ENCODE data around the gene NFYA. TPM values are rescaled to one million over a fixed set of nuclear protein-coding genes. Genes with fewer than 3 reads are reported as not detected.

Gene NFYA
- total RNA-seq, 6 donors from 2014 or later: 18.5 to 33.0 (median 21.6) TPM

DNA sequence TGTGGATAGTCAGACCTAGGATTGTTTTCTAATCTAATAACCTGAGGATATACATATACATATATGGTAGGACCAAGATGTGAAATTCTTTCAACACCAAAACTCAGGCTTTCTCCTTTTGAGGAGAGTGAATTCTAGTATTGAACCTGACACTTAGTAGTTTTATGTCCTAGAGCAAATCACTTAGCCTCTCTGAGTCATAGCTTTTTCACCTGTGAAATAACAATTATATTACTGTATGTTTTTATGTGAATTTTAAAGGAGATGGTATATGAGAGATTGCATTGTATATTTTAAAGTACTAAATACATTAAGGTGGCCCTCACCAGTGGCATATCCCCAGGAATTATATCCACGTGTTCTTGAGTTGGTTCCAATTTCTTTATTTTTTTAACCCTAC, 46.7 kb downstream of the NFYA start:
- Histone ChIP-seq H3K27me3 (no peaks in the 10 kb centered on the region), H3K4me3 (no peak overlapping the region), H3K36me3 (peaks cover 0 to 11% (median 2%) of the 10 kb centered on the region in 4 donors), H3K9me3 (no peaks in the 10 kb centered on the region), H3K4me1 (peaks cover 0 to 7% (median 0%) of the 10 kb centered on the region in 4 donors), H3K27ac (no peak overlapping the region)
- ATAC-seq (ENCODE audit: low FRiP score in 2 of 2) (no peak), DNase-seq (no peak)
- TF ChIP-seq, protein P1, sequence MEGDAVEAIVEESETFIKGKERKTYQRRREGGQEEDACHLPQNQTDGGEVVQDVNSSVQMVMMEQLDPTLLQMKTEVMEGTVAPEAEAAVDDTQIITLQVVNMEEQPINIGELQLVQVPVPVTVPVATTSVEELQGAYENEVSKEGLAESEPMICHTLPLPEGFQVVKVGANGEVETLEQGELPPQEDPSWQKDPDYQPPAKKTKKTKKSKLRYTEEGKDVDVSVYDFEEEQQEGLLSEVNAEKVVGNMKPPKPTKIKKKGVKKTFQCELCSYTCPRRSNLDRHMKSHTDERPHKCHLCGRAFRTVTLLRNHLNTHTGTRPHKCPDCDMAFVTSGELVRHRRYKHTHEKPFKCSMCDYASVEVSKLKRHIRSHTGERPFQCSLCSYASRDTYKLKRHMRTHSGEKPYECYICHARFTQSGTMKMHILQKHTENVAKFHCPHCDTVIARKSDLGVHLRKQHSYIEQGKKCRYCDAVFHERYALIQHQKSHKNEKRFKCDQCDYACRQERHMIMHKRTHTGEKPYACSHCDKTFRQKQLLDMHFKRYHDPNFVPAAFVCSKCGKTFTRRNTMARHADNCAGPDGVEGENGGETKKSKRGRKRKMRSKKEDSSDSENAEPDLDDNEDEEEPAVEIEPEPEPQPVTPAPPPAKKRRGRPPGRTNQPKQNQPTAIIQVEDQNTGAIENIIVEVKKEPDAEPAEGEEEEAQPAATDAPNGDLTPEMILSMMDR (IDR thresholded peaks at IDR 0.05): no peak
- TF ChIP-seq EP300 (IDR thresholded peaks at IDR 0.05) (no peak), POLR2AphosphoS5 (IDR thresholded peaks at IDR 0.05) (no peak), POLR2A (IDR thresholded peaks at IDR 0.05) (no peak)
- WGBS, 2 donors: 66% methylated on average over 1 of the region's 1 CpG

DNA sequence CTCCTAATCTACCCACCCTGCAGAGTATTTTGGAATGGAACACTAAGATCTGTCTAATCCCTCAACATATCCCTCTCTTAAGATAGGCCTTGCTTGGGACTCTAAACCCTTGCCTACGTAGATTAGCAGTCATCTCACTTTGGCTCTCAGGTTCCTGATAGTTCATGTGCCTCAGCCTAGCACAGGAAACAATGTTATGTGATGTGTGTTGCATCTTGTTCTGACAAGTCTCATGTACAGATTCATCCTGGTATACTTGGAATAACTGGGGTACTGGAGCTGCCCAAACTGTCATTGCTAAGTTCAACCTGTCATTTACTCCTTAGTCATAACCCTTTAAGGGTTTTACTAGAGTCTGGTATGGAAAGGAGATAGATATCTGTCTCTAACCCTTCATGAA, 47.3 kb downstream of the NFYA start:
- no peaks in the 10 kb centered on the region for H3K27me3 ChIP-seq
- H3K36me3 ChIP-seq: peaks cover 0 to 11% (median 2%) of the 10 kb centered on the region in 4 donors
- WGBS, 2 donors: 100% methylated on average over 1 of the region's 1 CpG
- no peak overlapping the region for H3K27ac ChIP-seq
- H3K9me3 ChIP-seq: no peaks in the 10 kb centered on the region
- peaks cover 0 to 7% (median 0%) of the 10 kb centered on the region in 4 donors for H3K4me1 ChIP-seq
- no peak for DNase-seq
- ATAC-seq (ENCODE audit: low FRiP score in 2 of 2): no peak
- no peak for TF ChIP-seq POLR2AphosphoS5 (IDR thresholded peaks at IDR 0.05)
- TF ChIP-seq EP300 (IDR thresholded peaks at IDR 0.05): no peak
- TF ChIP-seq, protein P1 (IDR thresholded peaks at IDR 0.05): no peak
- no peak for TF ChIP-seq POLR2A (IDR thresholded peaks at IDR 0.05)
- no peak overlapping the region for H3K4me3 ChIP-seq

DNA sequence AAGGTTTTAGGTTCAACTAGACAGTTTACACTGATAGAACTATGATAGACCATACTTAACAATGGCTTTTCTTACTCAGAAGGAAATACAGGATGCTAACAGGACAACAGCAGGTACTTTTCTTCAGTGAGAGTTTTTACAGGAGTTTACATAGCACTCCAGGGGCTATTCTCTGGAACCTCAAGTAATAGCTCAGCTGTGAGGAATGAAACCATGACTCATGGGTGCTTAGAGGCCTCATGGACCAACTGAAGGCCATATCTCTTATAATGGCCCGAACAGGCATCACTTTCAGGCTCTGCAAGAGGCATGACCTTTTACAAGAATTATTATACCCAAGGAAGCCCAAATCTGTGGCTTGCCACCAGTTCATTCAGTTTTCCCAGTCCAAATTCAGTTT, 49.6 kb downstream of the NFYA start:
- ATAC-seq (ENCODE audit: low FRiP score in 2 of 2): peak in 1 of 2 donors; percentile 70
- no peaks in the 10 kb centered on the region for H3K27me3 ChIP-seq
- no peaks in the 10 kb centered on the region for H3K9me3 ChIP-seq
- DNase-seq: peak in 1 of 2 donors; percentile 26
- TF ChIP-seq, protein P1 (IDR thresholded peaks at IDR 0.05): no peak
- TF ChIP-seq POLR2AphosphoS5 (IDR thresholded peaks at IDR 0.05) (no peak), POLR2A (IDR thresholded peaks at IDR 0.05) (no peak), EP300 (IDR thresholded peaks at IDR 0.05) (no peak)
- peaks cover 0 to 7% (median 0%) of the 10 kb centered on the region in 4 donors for H3K4me1 ChIP-seq
- peaks cover 0 to 11% (median 2%) of the 10 kb centered on the region in 4 donors for H3K36me3 ChIP-seq
- 65 to 75% methylated on average over 1 of the region's 1 CpG for WGBS, 2 donors
- no peak overlapping the region for H3K27ac ChIP-seq
- H3K4me3 ChIP-seq: no peak overlapping the region

GRCh38 chr6:41122918-41123317, 50.1 kb downstream of the NFYA start:
- Histone ChIP-seq H3K9me3 (no peaks in the 10 kb centered on the region), H3K4me3 (no peak overlapping the region), H3K36me3 (peaks cover 0 to 11% (median 2%) of the 10 kb centered on the region in 4 donors), H3K27ac (no peak overlapping the region), H3K4me1 (peaks cover 0 to 7% (median 0%) of the 10 kb centered on the region in 4 donors), H3K27me3 (no peaks in the 10 kb centered on the region)
- no peak for ATAC-seq (ENCODE audit: low FRiP score in 2 of 2)
- TF ChIP-seq POLR2A (IDR thresholded peaks at IDR 0.05): no peak
- DNase-seq: peak in 1 of 2 donors; percentile 36
- 86 to 92% methylated on average over 1 of the region's 1 CpG for WGBS, 2 donors

DNA sequence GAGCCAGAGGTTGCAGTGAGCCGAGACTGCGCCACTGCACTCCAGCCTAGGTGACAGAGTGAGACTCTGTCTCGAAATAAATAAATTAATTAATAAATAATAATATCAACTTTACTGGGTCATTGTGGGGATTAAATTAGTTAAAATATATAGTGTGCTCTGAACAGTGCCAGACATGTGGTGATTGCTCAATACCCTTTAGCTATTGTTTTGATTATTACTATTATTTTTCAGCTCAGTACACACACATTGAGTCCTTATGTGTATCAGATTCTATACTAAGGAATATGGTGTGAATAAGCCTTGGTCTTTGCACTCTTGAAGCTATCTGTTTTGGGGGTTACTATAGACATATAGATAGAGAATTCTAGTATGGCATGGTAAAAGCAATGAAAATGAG, 52.5 kb downstream of the NFYA start:
- no peak for TF ChIP-seq POLR2A (IDR thresholded peaks at IDR 0.05)
- TF ChIP-seq POLR2AphosphoS5 (IDR thresholded peaks at IDR 0.05): no peak
- TF ChIP-seq, protein P1 (IDR thresholded peaks at IDR 0.05): no peak
- TF ChIP-seq EP300 (IDR thresholded peaks at IDR 0.05): no peak
- Histone ChIP-seq H3K27me3 (no peaks in the 10 kb centered on the region), H3K4me3 (no peak overlapping the region), H3K9me3 (no peaks in the 10 kb centered on the region), H3K36me3 (peaks cover 0 to 11% (median 0%) of the 10 kb centered on the region in 4 donors), H3K4me1 (peaks cover 0 to 7% (median 0%) of the 10 kb centered on the region in 4 donors), H3K27ac (no peak overlapping the region)
- DNase-seq (no peak), ATAC-seq (ENCODE audit: low FRiP score in 2 of 2) (no peak)
- WGBS, 2 donors: 96 to 100% methylated on average over 3 of the region's 3 CpGs
